Left lung (tissue), 10 donors: ENCODE data around the gene AOPEP. TPM values are rescaled to one million over a fixed set of nuclear protein-coding genes. Genes with fewer than 3 reads are reported as not detected.

Experiments used
- ATAC-seq: fragments of 200-7000 bp; cut with Tn5 transposase; one replicate; pipeline ENCODE4 v1.9.1; 2020; ENCODE audit warnings: moderate library complexity
- DNase-seq, 4 donors: peaks; one replicate each; pipeline ENCODE4 v3.0.0-alpha.2; 2013 to 2020
- H3K27ac ChIP-seq, 2 donors: fragments of 200-600 bp; sonication (generic) in 1 of 2; one replicate each; pipeline versions ENCODE4 v1.5.0 to v1.8.0; 2020 to 2021
- H3K27me3 ChIP-seq, 2 donors: fragments of 200-600 bp; sonication (generic) in 1 of 2; one replicate each; pipeline versions ENCODE4 v1.5.0 to v1.8.0; 2020 to 2021
- H3K36me3 ChIP-seq, 2 donors: fragments of 200-600 bp; sonication (generic) in 1 of 2; one replicate each; pipeline versions ENCODE4 v1.5.0 to v1.8.0; 2020 to 2021
- H3K4me1 ChIP-seq, 2 donors: fragments of 200-600 bp; one replicate each; pipeline ENCODE4 v1.8.0; 2021
- H3K4me3 ChIP-seq, 2 donors: fragments of 200-600 bp; sonication (generic) in 1 of 2; one replicate each; pipeline versions ENCODE4 v1.5.0 to v1.8.0; 2020 to 2021; ENCODE audit warnings: mild to moderate bottlenecking in 1 of 2
- H3K9me3 ChIP-seq, 2 donors: fragments of 200-600 bp; sonication (generic) in 1 of 2; one replicate each; pipeline versions ENCODE4 v1.5.0 to v1.8.0; 2020 to 2021
- intact Hi-C, 2 donors: fragments of 100-400 bp; cut with DNase I; formaldehyde crosslinking; loops; one replicate each; pipeline versions ENCODE4 v1.11.2 to v1.14.2; 2022
- polyA plus RNA-seq, 6 donors: library from polyadenylated mRNA; unstranded; fragments of 120-200 nt; gene quantifications; one replicate each; pipeline ENCODE4 v1.2.1, GENCODE V29; 2013; ENCODE audit not compliant: insufficient read length in 6 of 6
- total RNA-seq, 2 donors: library from RNA; stranded (reverse); fragmentation: NEBNext Ultra II Directional; extraction: Animal tissue kit (Norgen Biotek cat#: 25700); gene quantifications; one replicate each; pipeline ENCODE4 v1.2.1, GENCODE V29; 2021
- TF ChIP-seq, protein P1 (sequence below), 2 donors: fragments of 200-600 bp; sonication (generic) in 1 of 2; IDR thresholded peaks; one replicate each; pipeline versions ENCODE4 v1.5.0 to v1.8.0; 2021; ENCODE audit warnings: antibody characterized with exemption in 2 of 2
- donor health status: DM: no; HTN: yes; CAD: no.
- donor health status: DM: no; HTN: no; CAD: no.

The AOPEP gene
- total and polyA plus RNA-seq, 8 donors = 32.5 to 83.2 (median 39.9) TPM

- DNase-seq (peak in 1 of 4 donors; percentile 50), ATAC-seq (peak; percentile 62)
- no peaks in the 10 kb centered on the region for H3K36me3 ChIP-seq
- TF ChIP-seq, protein P1, sequence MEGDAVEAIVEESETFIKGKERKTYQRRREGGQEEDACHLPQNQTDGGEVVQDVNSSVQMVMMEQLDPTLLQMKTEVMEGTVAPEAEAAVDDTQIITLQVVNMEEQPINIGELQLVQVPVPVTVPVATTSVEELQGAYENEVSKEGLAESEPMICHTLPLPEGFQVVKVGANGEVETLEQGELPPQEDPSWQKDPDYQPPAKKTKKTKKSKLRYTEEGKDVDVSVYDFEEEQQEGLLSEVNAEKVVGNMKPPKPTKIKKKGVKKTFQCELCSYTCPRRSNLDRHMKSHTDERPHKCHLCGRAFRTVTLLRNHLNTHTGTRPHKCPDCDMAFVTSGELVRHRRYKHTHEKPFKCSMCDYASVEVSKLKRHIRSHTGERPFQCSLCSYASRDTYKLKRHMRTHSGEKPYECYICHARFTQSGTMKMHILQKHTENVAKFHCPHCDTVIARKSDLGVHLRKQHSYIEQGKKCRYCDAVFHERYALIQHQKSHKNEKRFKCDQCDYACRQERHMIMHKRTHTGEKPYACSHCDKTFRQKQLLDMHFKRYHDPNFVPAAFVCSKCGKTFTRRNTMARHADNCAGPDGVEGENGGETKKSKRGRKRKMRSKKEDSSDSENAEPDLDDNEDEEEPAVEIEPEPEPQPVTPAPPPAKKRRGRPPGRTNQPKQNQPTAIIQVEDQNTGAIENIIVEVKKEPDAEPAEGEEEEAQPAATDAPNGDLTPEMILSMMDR (IDR thresholded peaks at IDR 0.05) = no peak
- intact Hi-C loops = no loop called here
- H3K27me3 ChIP-seq = no peaks in the 10 kb centered on the region
- no peaks in the 10 kb centered on the region for H3K9me3 ChIP-seq
- peak overlapping the region; percentile 7 to 76 for H3K27ac ChIP-seq
- peaks cover 12 to 15% of the 10 kb centered on the region in 2 donors for H3K4me1 ChIP-seq
- H3K4me3 ChIP-seq = no peak overlapping the region
Observed at GRCh38 chr9:94945197-94946144, 219.0 kb downstream of the AOPEP start.

- intact Hi-C loops = no loop called here
- Histone ChIP-seq H3K27me3 (no peaks in the 10 kb centered on the region), H3K36me3 (no peaks in the 10 kb centered on the region), H3K27ac (peak overlapping the region; percentile 7 to 76), H3K4me1 (peaks cover 12 to 15% of the 10 kb centered on the region in 2 donors), H3K4me3 (no peak overlapping the region), H3K9me3 (no peaks in the 10 kb centered on the region)
- TF ChIP-seq, protein P1 (IDR thresholded peaks at IDR 0.05) = no peak
- DNase-seq (no peak), ATAC-seq (no peak)
Observed at GRCh38 chr9:94946256-94946655, 219.8 kb downstream of the AOPEP start.

DNA sequence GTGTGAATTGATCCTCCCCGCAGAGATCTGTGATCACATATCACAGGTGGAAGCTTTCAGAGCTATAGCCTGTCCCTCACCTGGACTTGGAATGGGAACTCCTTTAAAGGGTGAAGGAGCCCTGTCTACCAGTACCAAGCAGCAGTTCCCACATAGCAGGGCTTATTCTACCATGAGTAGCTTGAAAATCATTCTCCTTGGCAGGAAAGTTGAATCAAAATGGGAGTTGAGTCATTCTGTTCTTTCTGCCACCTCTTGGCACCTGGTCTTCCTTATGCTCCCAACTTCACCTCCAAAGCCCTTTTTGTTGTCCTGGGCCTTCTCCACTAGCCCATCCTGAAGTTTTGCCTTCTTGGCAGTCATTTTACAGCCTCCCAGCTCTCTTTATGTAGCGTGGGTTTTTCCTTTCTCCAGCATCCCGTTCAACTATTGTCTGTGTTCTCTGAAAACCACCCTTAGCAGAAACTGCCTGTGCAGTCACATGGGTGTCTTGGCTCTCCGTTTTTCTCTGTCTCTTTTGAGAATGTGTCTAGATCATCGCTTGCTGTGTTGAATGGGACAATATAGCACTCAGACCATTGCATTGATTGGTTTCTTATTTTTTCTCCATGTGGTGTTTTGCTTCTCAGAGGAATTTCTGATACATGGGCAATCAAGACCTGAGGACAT, 222.2 kb downstream of the AOPEP start:
- TF ChIP-seq, protein P1 (IDR thresholded peaks at IDR 0.05) = no peak
- no peak for ATAC-seq
- H3K4me3 ChIP-seq = no peak overlapping the region
- no peak for DNase-seq
- H3K27me3 ChIP-seq = no peaks in the 10 kb centered on the region
- no peaks in the 10 kb centered on the region for H3K9me3 ChIP-seq
- H3K4me1 ChIP-seq = peaks cover 13 to 20% of the 10 kb centered on the region in 2 donors
- no peaks in the 10 kb centered on the region for H3K36me3 ChIP-seq
- no peak overlapping the region for H3K27ac ChIP-seq
- intact Hi-C loops = no loop called here

DNA sequence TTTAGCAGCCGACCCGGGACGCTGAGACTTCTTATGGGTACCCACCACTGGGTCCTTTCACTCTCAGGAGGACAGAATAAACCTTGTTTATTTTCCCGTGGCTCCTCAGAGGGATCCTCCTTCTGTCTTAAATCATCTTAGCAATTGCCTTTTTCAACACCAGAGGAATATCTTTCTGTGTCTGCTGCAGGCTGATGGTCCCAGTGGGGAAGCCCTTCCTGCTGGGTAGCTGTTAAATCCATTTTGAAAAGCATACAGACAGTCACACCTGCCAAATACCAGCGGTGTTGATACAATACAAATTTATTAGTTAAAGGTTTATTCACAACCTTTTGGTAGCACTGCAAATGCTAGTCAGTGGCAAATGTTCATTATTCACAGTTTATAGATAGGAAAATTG, 222.9 kb downstream of the AOPEP start:
- intact Hi-C loops = no loop called here

More for the DNA sequence above, 222.9 kb downstream of the AOPEP start:
- no peak for ATAC-seq
- Histone ChIP-seq H3K4me1 (peaks cover 13 to 20% of the 10 kb centered on the region in 2 donors), H3K4me3 (no peak overlapping the region), H3K9me3 (no peaks in the 10 kb centered on the region), H3K27ac (no peak overlapping the region), H3K36me3 (no peaks in the 10 kb centered on the region), H3K27me3 (no peaks in the 10 kb centered on the region)
- TF ChIP-seq, protein P1 (IDR thresholded peaks at IDR 0.05) = no peak
- DNase-seq = no peak
